Measurements from ENCODE around the gene KRT17.
"Not testable (repeated sequence)": the region's sequence is repeated elsewhere in the genome, so short reads cannot be mapped to it uniquely, and the experiment has no call there.

DNA sequence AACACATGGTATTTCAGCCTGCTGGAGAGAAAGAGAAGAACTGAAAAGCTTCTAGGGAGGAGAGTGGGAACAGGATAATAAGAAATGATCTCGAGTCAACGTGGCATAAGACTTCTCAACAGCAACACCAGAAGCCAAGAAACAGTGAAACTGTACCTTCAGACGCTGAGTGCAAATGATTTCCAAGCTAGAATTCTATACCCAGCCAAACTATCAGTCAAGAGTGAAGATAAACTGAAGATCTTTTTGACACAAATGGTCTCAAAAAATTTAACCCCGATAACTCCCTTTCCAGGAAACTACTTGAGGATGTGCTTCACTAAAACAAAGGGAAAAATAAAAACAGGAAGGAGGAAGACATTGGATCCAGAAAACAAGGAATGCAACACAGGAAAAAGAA is 17.4 kb downstream of the KRT17 start:
- TF ChIP-seq, protein P1, sequence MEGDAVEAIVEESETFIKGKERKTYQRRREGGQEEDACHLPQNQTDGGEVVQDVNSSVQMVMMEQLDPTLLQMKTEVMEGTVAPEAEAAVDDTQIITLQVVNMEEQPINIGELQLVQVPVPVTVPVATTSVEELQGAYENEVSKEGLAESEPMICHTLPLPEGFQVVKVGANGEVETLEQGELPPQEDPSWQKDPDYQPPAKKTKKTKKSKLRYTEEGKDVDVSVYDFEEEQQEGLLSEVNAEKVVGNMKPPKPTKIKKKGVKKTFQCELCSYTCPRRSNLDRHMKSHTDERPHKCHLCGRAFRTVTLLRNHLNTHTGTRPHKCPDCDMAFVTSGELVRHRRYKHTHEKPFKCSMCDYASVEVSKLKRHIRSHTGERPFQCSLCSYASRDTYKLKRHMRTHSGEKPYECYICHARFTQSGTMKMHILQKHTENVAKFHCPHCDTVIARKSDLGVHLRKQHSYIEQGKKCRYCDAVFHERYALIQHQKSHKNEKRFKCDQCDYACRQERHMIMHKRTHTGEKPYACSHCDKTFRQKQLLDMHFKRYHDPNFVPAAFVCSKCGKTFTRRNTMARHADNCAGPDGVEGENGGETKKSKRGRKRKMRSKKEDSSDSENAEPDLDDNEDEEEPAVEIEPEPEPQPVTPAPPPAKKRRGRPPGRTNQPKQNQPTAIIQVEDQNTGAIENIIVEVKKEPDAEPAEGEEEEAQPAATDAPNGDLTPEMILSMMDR (conservative IDR thresholded peaks at IDR 0.05), result not testable (repeated sequence)
- not testable (repeated sequence) for TF ChIP-seq EZH2 (IDR thresholded peaks at IDR 0.05; ENCODE audit: low read depth)

All from PC-9 (cell line).